K562 (cell line): ENCODE data around the gene TNFSF13B. TPM values are rescaled to one million over a fixed set of nuclear protein-coding genes. Genes with fewer than 3 reads are reported as not detected.
A peak's percentile ranks its signal among the peaks of the same experiment; 100 is the strongest.

Experiments used
- ATAC-seq: fragments of 200-7000 bp; cut with Tn5 transposase; 3 replicates; pipeline ENCODE4 v1.9.1; 2020; ENCODE audit warnings: moderate library complexity
- BruUV-seq: library from RNA; stranded (reverse); fragments of 400-500 nt; replicated peaks from 2 replicates; lab custom pipeline; 2021; lab: Mats Ljungman, UMichigan
- CTCF ChIA-PET: fragments of 300-600 bp; formaldehyde crosslinking; extraction: SDS; loops from one replicate; lab custom pipeline; 2021; ENCODE audit warnings: low intra/inter-chr PET ratio; lab: Yijun Ruan, JAX
- POLR2A ChIA-PET: fragments of 300-600, 350-650 bp; sonication (Branson Sonifier 250); formaldehyde crosslinking; extraction: SDS; loops from one replicate; lab custom pipeline; 2021; ENCODE audit warnings: antibody characterized with exemption, inconsistent platforms; lab: Yijun Ruan, JAX
- DNase-seq, 4 experiments: peaks; one replicate each; pipeline versions ENCODE4 v3.0.0 to v3.0.0-alpha.2; 2011 to 2018; ENCODE audit warnings: low spot score in 3 of 4, mixed read lengths in 3 of 4; ENCODE audit errors: extremely low read depth in 1 of 4
- FAIRE-seq: peaks from 2 replicates; lab custom pipeline; 2011; peaks lifted over from hg19 to GRCh38; lab: Jason Lieb, UNC
- H2AFZ ChIP-seq: 2 replicates; pipeline ENCODE4 v1.6.0; 2011; ENCODE audit warnings: low read depth, low read length, control low read depth, inconsistent platforms
- H3K27ac ChIP-seq: fragments of 200-600 bp; 3 replicates; pipeline ENCODE4 v1.8.0; 2011; ENCODE audit warnings: low read depth, mild to moderate bottlenecking, control low read depth, inconsistent platforms, low read length, moderate library complexity, mixed read lengths; ENCODE audit errors: extremely low read depth
- H3K27me3 ChIP-seq, 2 experiments: fragments of 300-600 bp in 1 of 2; 2 replicates in 1 of 2; 3 replicates in 1 of 2; pipeline versions ENCODE4 v1.6.0 to v1.8.0; 2011; ENCODE audit warnings: inconsistent platforms in 2 of 2, low read length in 2 of 2, mild to moderate bottlenecking in 1 of 2, mixed read lengths in 1 of 2, moderate library complexity in 1 of 2; ENCODE audit not compliant: control insufficient read depth in 2 of 2, insufficient read depth in 2 of 2
- H3K36me3 ChIP-seq: fragments of 300-600 bp; 3 replicates; pipeline ENCODE4 v1.8.0; 2011; ENCODE audit warnings: mild to moderate bottlenecking, low read length, inconsistent platforms; ENCODE audit not compliant: control insufficient read depth, insufficient read depth
- H3K4me1 ChIP-seq, 2 experiments: fragments of 200-600 bp in 1 of 2; replicated peaks in 1 of 2; 2 replicates in 1 of 2; 3 replicates in 1 of 2; pipeline versions ENCODE4 v1.5.1 to v1.8.0; 2011; ENCODE audit warnings: inconsistent platforms in 2 of 2, low read length in 2 of 2, mild to moderate bottlenecking in 1 of 2, mixed read lengths in 1 of 2, moderate library complexity in 1 of 2; ENCODE audit not compliant: control insufficient read depth in 2 of 2, insufficient read depth in 2 of 2
- H3K4me2 ChIP-seq: 2 replicates; pipeline ENCODE4 v1.6.1; 2011; ENCODE audit warnings: low read length, control low read depth, inconsistent platforms, mixed read lengths; ENCODE audit not compliant: insufficient read depth
- H3K4me3 ChIP-seq: fragments of 200-600 bp; sonication (generic), shearing (Covaris generic); 2 replicates; pipeline ENCODE4 v1.5.1; 2016; ENCODE audit warnings: control low read depth, inconsistent platforms
- H3K79me2 ChIP-seq: fragments of 200-600 bp; 3 replicates; pipeline ENCODE4 v1.8.0; 2011; ENCODE audit warnings: low read length, inconsistent platforms; ENCODE audit not compliant: control insufficient read depth, insufficient read depth
- H3K9ac ChIP-seq, 2 experiments: 2 replicates each; pipeline versions ENCODE4 v1.6.0 to v1.6.1; 2011; ENCODE audit warnings: low read depth in 2 of 2, low read length in 2 of 2, control low read depth in 1 of 2, inconsistent platforms in 1 of 2, mild to moderate bottlenecking in 1 of 2, mixed read lengths in 1 of 2; ENCODE audit not compliant: insufficient read depth in 1 of 2
- H3K9me1 ChIP-seq: one replicate; pipeline ENCODE4 v1.6.0; 2011; ENCODE audit warnings: inconsistent platforms, mild to moderate bottlenecking, low read length, moderate library complexity; ENCODE audit not compliant: control insufficient read depth, insufficient read depth
- H3K9me3 ChIP-seq: replicated peaks from 2 replicates; pipeline ENCODE4 v1.5.1; 2011; ENCODE audit warnings: low read depth, low read length, inconsistent platforms; ENCODE audit not compliant: control insufficient read depth, insufficient read depth
- H4K20me1 ChIP-seq: replicated peaks from 2 replicates; pipeline ENCODE4 v1.6.1; 2011; ENCODE audit warnings: low read length, inconsistent platforms, mixed read lengths; ENCODE audit not compliant: control insufficient read depth, insufficient read depth
- CREB5 ChIP-seq: fragments of 250-450 bp; sonication (Bioruptor Pico); IDR thresholded peaks from 2 replicates; pipeline ENCODE4 v1.5.0; 2020; ENCODE audit warnings: mild to moderate bottlenecking
- IRF1 ChIP-seq: sonication (generic); formaldehyde crosslinking; IDR thresholded peaks from 2 replicates; pipeline ENCODE4 v1.8.0; 2022; ENCODE audit warnings: missing genetic modification reagents, mild to moderate bottlenecking, borderline replicate concordance
- PHF8 ChIP-seq: fragments of 200-600 bp; sonication (generic); IDR thresholded peaks from 2 replicates; pipeline ENCODE4 v1.6.1; 2012; ENCODE audit warnings: mixed run types, mild to moderate bottlenecking, inconsistent platforms, low read length, moderate library complexity, borderline replicate concordance
- RBM39 ChIP-seq: fragments of 200-400 bp; formaldehyde crosslinking; optimal IDR thresholded peaks from 2 replicates; pipeline ENCODE3; 2018; ENCODE audit warnings: low read depth, low read length
- TCF7L2 ChIP-seq: fragments of 150-350 bp; IDR thresholded peaks from 2 replicates; pipeline ENCODE4 v1.6.1; 2016; ENCODE audit warnings: low read depth, mild to moderate bottlenecking, low read length, moderate library complexity
- ZBTB34 ChIP-seq: fragments of 250-450 bp; sonication (Bioruptor Pico); IDR thresholded peaks from 2 replicates; pipeline ENCODE4 v1.8.0; 2021; ENCODE audit warnings: mild to moderate bottlenecking, moderate library complexity
- ZC3H8 ChIP-seq: fragments of 450-650 bp; IDR thresholded peaks from 2 replicates; pipeline ENCODE4 v1.6.1; 2017
- ZNF24 ChIP-seq: fragments of 450-650 bp; IDR thresholded peaks from 2 replicates; pipeline ENCODE4 v1.6.1; 2016
- ZNF583 ChIP-seq: fragments of 250-450 bp; sonication (Bioruptor Pico); IDR thresholded peaks from 2 replicates; pipeline ENCODE4 v1.4.0; 2020
- ZNF609 ChIP-seq: sonication (generic); formaldehyde crosslinking; IDR thresholded peaks from 2 replicates; pipeline ENCODE4 v1.8.1; 2023; ENCODE audit warnings: missing genetic modification reagents, mild to moderate bottlenecking, borderline replicate concordance
- WGBS: fragments of 100-300 bp; shearing (Covaris generic); methylation state at CpG from one replicate; pipeline ENCODE4 v1.1.6; 2016; ENCODE audit warnings: low coverage, mixed read lengths; ENCODE audit not compliant: insufficient coverage; ENCODE audit errors: missing lambda C conversion rate; 5-methylcytosine and 5-hydroxymethylcytosine counted together
- in situ Hi-C: fragments of 300-500 bp; cut with MboI; formaldehyde crosslinking; loops from 4 replicates; pipeline ENCODE4 v1.15.0; 2018; ENCODE audit warnings: inconsistent platforms, mixed read lengths
- intact Hi-C: fragments of 100-400 bp; cut with micrococcal nuclease; formaldehyde crosslinking; loops from 2 replicates; pipeline ENCODE4 v1.14.2; 2022
- polyA plus RNA-seq, 8 experiments: library from polyadenylated mRNA; depleted of rRNA in 4 of 8; stranded (reverse) in 5 of 8; unstranded in 3 of 8; fragments of >200 nt; fragmentation: Nextera tagmentation in 2 of 8; fragmentation: Illumina TruSeq in 1 of 8; extraction: Ambion mirVana in 2 of 8; extraction: Trizol in 1 of 8; gene quantifications; 2 replicates each; pipeline versions ENCODE4 v1.2.1 to v1.2.3, GENCODE V29; 2011 to 2014; ENCODE audit warnings: inconsistent platforms in 1 of 8, missing spikeins in 1 of 8
- total RNA-seq, 7 experiments: library from RNA; depleted of rRNA in 6 of 7; stranded (reverse); fragments of >200 nt in 6 of 7; fragmentation: Illumina TruSeq in 2 of 7; extraction: Trizol in 2 of 7; gene quantifications; 2 replicates each; pipeline versions ENCODE4 v1.2.1 to v1.2.3, GENCODE V29; 2011 to 2021; ENCODE audit warnings: low replicate concordance in 1 of 7

TNFSF13B gene
- total and polyA plus RNA-seq, 9 of the 15 experiments (the other 6 are each of a cell fraction or from before 2014, with no cell fraction given): 1.1 to 2.1 (median 1.5) TPM

- peak; percentile 3; the same call in 1 of the 2 replicates for TF ChIP-seq PHF8
- peak; percentile 62 for TF ChIP-seq ZNF24
Observed at GRCh38 chr13:108269601-108270328, at the start of gene TNFSF13B (continued).

GRCh38 chr13:108220041-108220440 is 49.5 kb upstream of the TNFSF13B start:
- no TSS peak for BruUV-seq
- in situ Hi-C loops (no loop called here), intact Hi-C loops (loop anchor here (10.0 kb wide), 1 partner anchor 545 kb away; no protein-coding TSS in a partner anchor)
- no peak overlapping the region; the same call in 1 of the 2 replicates for H3K4me2 ChIP-seq
- ChIA-PET POLR2A (no interaction called here), CTCF (no interaction called here)
- H3K36me3 ChIP-seq: peaks cover 7% of the 10 kb centered on the region; the same call in 1 of the 3 replicates
- no peak overlapping the region for H3K27ac ChIP-seq
- FAIRE-seq: no peak
- H3K4me1 ChIP-seq: peaks cover 3 to 10% of the 10 kb centered on the region in 2 experiments; a peak in 3 of 5 replicates
- no peaks in the 10 kb centered on the region for H4K20me1 ChIP-seq
- no peaks in the 10 kb centered on the region for H3K27me3 ChIP-seq
- peaks cover 84% of the 10 kb centered on the region for H3K79me2 ChIP-seq
- no peaks in the 10 kb centered on the region for H3K9me3 ChIP-seq
- peak in 1 of 4 experiments; percentile 12 for DNase-seq
- WGBS: 6% methylated on average over 1 of the region's 1 CpG
- H3K4me3 ChIP-seq: 0 out of 2 replicates have a peak overlapping the region, but pooled peaks have one; percentile 89
- no peaks in the 10 kb centered on the region for H3K9me1 ChIP-seq
- no peak overlapping the region for H2AFZ ChIP-seq
- no peak for ATAC-seq
- no peak overlapping the region for H3K9ac ChIP-seq
- TF ChIP-seq ZNF583: no peak
- TF ChIP-seq ZNF609 (CRISPR knock-in tag): no peak
- TF ChIP-seq ZC3H8: no peak
- TF ChIP-seq CREB5 (CRISPR knock-in tag): no peak
- TF ChIP-seq RBM39: no peak
- TF ChIP-seq ZBTB34: no peak
- no peak for TF ChIP-seq IRF1 (CRISPR knock-in tag)
- no peak for TF ChIP-seq TCF7L2
